ENCODE measurements around the gene GNPTG.

GNPTG gene

GRCh38 chr16:1330931-1331711 lies 20.6 kb upstream of the GNPTG start:
- peak overlapping the region; percentile 14 for H3K4me3 ChIP-seq (ENCODE audit: low read depth, low read length)
- no peak for DNase-seq (ENCODE audit: low read depth)
- TF ChIP-seq CTCF (conservative IDR thresholded peaks at IDR 0.05; ENCODE audit: low read depth, low read length) = peak; percentile 9

GRCh38 chr16:1331712-1332617 lies 19.8 kb upstream of the GNPTG start:
- no peak for TF ChIP-seq CTCF (conservative IDR thresholded peaks at IDR 0.05; ENCODE audit: low read depth, low read length)
- peak overlapping the region; percentile 14 for H3K4me3 ChIP-seq (ENCODE audit: low read depth, low read length)
- DNase-seq (ENCODE audit: low read depth) = peak; percentile 82

- TF ChIP-seq CTCF (conservative IDR thresholded peaks at IDR 0.05; ENCODE audit: low read depth, low read length) = no peak
- no peak for DNase-seq (ENCODE audit: low read depth)
- H3K4me3 ChIP-seq (ENCODE audit: low read depth, low read length) = no peak overlapping the region
Observed at GRCh38 chr16:1332618-1333148, 19.0 kb upstream of the GNPTG start.

GRCh38 chr16:1333149-1333812 lies 18.4 kb upstream of the GNPTG start, which contains the start of gene BAIAP3:
BAIAP3 (plus strand) TSS chr16:1333645; CDS start chr16:1338550, 4,905 bp downstream.
- no peak for TF ChIP-seq CTCF (conservative IDR thresholded peaks at IDR 0.05; ENCODE audit: low read depth, low read length)
- H3K4me3 ChIP-seq (ENCODE audit: low read depth, low read length) = no peak within 1 kb of the TSS

GRCh38 chr16:1333854-1334700 lies 17.7 kb upstream of the GNPTG start:
- TF ChIP-seq CTCF (conservative IDR thresholded peaks at IDR 0.05; ENCODE audit: low read depth, low read length) = no peak
- H3K4me3 ChIP-seq (ENCODE audit: low read depth, low read length) = no peak overlapping the region
- DNase-seq (ENCODE audit: low read depth) = no peak

More at GRCh38 chr16:1333149-1333812, 18.4 kb upstream of the GNPTG start, which contains the start of gene BAIAP3:
- DNase-seq (ENCODE audit: low read depth) = peak; percentile 24

- no peak overlapping the region for H3K4me3 ChIP-seq (ENCODE audit: low read depth, low read length)
- no peak for DNase-seq (ENCODE audit: low read depth)
- no peak for TF ChIP-seq CTCF (conservative IDR thresholded peaks at IDR 0.05; ENCODE audit: low read depth, low read length)
Observed at GRCh38 chr16:1334739-1335138, 17.0 kb upstream of the GNPTG start.

All from choroid plexus epithelial cell (primary cell).